ENCODE data around the gene MTMR1. TPM values are rescaled to one million over a fixed set of nuclear protein-coding genes. Genes with fewer than 3 reads are reported as not detected.

Gene MTMR1
- total RNA-seq, 3 donors from 2014 or later (not counting 1 experiment from before 2014, with no cell fraction given): 43.0 to 45.1 (median 43.1) TPM

DNA sequence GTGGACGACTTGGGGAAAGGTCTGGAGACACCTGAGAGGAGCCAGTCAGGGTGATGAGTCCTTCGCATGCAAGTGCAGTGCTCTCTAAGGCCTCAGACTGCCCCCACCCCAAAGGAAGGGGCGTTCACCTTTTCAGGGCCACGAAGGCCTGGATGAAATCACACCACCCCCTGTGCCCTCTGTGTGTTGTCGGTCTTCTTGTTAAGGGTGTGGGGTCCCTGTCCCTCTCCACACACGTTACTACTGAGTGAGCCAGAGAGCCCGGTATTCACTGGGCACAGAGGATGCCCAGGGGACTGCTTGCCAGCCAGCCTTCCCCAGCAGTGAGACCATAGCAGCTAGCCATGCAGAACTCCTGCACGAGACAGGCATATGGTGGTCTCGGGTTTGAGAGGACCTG is 72.0 kb downstream of the MTMR1 start:
- 90% methylated on average over 7 of the region's 9 CpGs for WGBS (ENCODE audit: insufficient coverage)
- DNase-seq: no peak
- no peak overlapping the region for H3K4me3 Mint-ChIP-seq
- no peaks in the 10 kb centered on the region for H3K36me3 Mint-ChIP-seq
- no peaks in the 10 kb centered on the region for H3K9me3 Mint-ChIP-seq
- no peak overlapping the region for H3K27ac Mint-ChIP-seq
- H3K9me3 ChIP-seq (ENCODE audit: control insufficient read depth, insufficient read depth, low read length): no peaks in the 10 kb centered on the region
- ATAC-seq: no peak
- no peaks in the 10 kb centered on the region for H3K27me3 Mint-ChIP-seq (ENCODE audit: low read depth in 2 of 2)
- no peaks in the 10 kb centered on the region for H3K27me3 ChIP-seq (ENCODE audit: control insufficient read depth, insufficient read depth, low read length)
- H3K4me3 ChIP-seq (ENCODE audit: low read length): no peak overlapping the region
- H3K27ac ChIP-seq (ENCODE audit: low read length): no peak overlapping the region
- H3K36me3 ChIP-seq (ENCODE audit: control insufficient read depth, insufficient read depth, low read length): peaks cover 4% of the 10 kb centered on the region
- H3K4me1 Mint-ChIP-seq: no peaks in the 10 kb centered on the region
- intact Hi-C loops (cut with micrococcal nuclease): no loop called here
- TF ChIP-seq, protein P1, sequence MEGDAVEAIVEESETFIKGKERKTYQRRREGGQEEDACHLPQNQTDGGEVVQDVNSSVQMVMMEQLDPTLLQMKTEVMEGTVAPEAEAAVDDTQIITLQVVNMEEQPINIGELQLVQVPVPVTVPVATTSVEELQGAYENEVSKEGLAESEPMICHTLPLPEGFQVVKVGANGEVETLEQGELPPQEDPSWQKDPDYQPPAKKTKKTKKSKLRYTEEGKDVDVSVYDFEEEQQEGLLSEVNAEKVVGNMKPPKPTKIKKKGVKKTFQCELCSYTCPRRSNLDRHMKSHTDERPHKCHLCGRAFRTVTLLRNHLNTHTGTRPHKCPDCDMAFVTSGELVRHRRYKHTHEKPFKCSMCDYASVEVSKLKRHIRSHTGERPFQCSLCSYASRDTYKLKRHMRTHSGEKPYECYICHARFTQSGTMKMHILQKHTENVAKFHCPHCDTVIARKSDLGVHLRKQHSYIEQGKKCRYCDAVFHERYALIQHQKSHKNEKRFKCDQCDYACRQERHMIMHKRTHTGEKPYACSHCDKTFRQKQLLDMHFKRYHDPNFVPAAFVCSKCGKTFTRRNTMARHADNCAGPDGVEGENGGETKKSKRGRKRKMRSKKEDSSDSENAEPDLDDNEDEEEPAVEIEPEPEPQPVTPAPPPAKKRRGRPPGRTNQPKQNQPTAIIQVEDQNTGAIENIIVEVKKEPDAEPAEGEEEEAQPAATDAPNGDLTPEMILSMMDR (IDR thresholded peaks at IDR 0.05): no peak
- H3K4me1 ChIP-seq (ENCODE audit: control insufficient read depth, insufficient read depth, low read length): no peaks in the 10 kb centered on the region

DNA sequence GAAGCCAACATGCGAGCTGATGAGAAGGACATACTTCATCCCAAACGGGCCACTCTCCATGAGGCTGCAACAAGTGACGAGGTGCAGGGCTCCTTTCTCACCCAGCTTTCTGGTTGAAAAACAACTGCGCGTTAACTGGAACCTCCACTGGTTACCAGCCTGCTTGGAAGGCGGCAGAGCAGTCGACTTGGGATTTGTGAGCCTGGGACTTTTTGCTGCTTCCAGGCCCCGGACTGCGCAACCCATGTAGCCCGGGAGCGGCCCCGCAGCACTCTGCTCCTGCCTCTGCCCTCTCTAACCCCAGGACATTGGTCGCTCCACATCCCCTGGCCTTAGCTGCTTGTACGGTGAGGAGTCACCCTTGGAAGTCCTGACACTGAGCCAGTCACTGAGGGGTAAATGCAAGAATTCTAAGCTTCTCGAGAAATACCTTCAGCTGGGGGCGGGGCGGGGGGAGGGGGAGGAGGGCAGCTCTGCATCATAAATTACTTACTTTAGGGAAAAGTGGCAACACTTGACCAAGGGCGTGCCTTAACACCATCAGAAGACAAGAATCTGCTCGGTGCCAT is 72.7 kb downstream of the MTMR1 start:
- Mint-ChIP-seq H3K27ac (no peak overlapping the region), H3K4me3 (no peak overlapping the region), H3K9me3 (no peaks in the 10 kb centered on the region), H3K4me1 (no peaks in the 10 kb centered on the region), H3K27me3 (ENCODE audit: low read depth in 2 of 2) (no peaks in the 10 kb centered on the region), H3K36me3 (no peaks in the 10 kb centered on the region)
- Histone ChIP-seq H3K27ac (ENCODE audit: low read length) (no peak overlapping the region), H3K27me3 (ENCODE audit: control insufficient read depth, insufficient read depth, low read length) (no peaks in the 10 kb centered on the region), H3K9me3 (ENCODE audit: control insufficient read depth, insufficient read depth, low read length) (no peaks in the 10 kb centered on the region), H3K4me3 (ENCODE audit: low read length) (no peak overlapping the region), H3K4me1 (ENCODE audit: control insufficient read depth, insufficient read depth, low read length) (no peaks in the 10 kb centered on the region), H3K36me3 (ENCODE audit: control insufficient read depth, insufficient read depth, low read length) (peaks cover 4% of the 10 kb centered on the region)
- no peak for ATAC-seq
- intact Hi-C loops (cut with micrococcal nuclease): no loop called here
- TF ChIP-seq, protein P1 (IDR thresholded peaks at IDR 0.05): no peak
- no peak for DNase-seq
- WGBS (ENCODE audit: insufficient coverage): 94% methylated on average over 18 of the region's 19 CpGs

DNA sequence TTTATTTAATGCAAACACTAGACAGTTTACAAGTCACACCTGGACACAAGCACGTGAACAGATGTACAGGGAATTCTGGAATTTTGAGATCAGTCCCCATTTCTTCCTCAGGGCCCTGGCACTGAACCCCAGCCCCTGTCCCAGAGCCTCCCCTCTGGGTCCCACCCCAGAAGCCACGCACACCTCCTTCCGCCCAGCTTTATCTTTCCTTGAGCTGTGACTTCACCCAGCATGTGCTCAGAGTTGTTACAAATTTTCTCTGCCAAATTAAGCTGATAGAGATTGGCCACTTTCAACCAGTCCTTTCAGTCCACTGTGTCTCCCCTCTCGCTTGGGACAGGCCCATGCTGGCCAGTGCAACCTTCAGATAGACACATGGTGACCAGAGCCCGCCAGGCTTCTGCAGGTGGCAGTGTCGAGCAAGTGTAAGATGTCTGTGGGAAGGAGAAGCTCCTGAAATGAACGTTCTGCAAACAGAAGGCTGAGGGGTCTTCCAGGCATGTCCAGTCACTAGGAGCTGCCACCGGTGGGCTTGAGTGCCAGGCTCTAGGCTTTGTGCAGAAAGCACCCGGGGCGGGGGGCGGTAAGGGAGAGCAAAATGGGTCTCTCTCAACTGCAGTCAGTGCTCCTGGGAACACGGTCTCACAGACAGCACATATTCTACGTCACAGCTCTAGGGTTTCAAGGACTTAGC is 73.3 kb downstream of the MTMR1 start:
- H3K9me3 Mint-ChIP-seq: no peaks in the 10 kb centered on the region
- no peaks in the 10 kb centered on the region for H3K36me3 Mint-ChIP-seq
- intact Hi-C loops (cut with micrococcal nuclease): no loop called here
- DNase-seq (no peak), ATAC-seq (no peak)
- H3K4me1 ChIP-seq (ENCODE audit: control insufficient read depth, insufficient read depth, low read length): no peaks in the 10 kb centered on the region
- H3K9me3 ChIP-seq (ENCODE audit: control insufficient read depth, insufficient read depth, low read length): no peaks in the 10 kb centered on the region
- H3K27ac ChIP-seq (ENCODE audit: low read length): no peak overlapping the region
- no peaks in the 10 kb centered on the region for H3K27me3 Mint-ChIP-seq (ENCODE audit: low read depth in 2 of 2)
- no peaks in the 10 kb centered on the region for H3K4me1 Mint-ChIP-seq
- H3K36me3 ChIP-seq (ENCODE audit: control insufficient read depth, insufficient read depth, low read length): peaks cover 4% of the 10 kb centered on the region
- no peak overlapping the region for H3K4me3 ChIP-seq (ENCODE audit: low read length)
- H3K4me3 Mint-ChIP-seq: no peak overlapping the region
- WGBS (ENCODE audit: insufficient coverage): 88% methylated on average over 13 of the region's 13 CpGs
- TF ChIP-seq, protein P1 (IDR thresholded peaks at IDR 0.05): no peak
- no peaks in the 10 kb centered on the region for H3K27me3 ChIP-seq (ENCODE audit: control insufficient read depth, insufficient read depth, low read length)
- H3K27ac Mint-ChIP-seq: no peak overlapping the region

DNA sequence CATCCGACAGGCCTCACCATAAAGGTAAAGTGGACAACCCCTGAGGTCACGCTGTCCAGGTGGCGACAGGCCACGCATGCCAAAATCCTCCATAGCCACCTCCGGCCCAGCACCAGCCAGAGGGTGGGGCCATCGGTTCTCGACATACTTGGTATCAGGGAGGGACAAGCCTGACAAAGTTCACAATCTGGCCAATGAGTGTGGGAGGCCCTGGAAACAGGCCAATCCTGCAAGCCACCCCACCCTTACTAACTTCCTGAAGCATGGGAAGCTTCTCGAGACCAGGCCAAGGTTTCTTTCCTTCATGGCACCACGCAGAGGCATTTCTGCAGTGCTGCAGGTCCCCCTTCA is 73.8 kb downstream of the MTMR1 start:
- Mint-ChIP-seq H3K27me3 (ENCODE audit: low read depth in 2 of 2) (no peaks in the 10 kb centered on the region), H3K27ac (no peak overlapping the region), H3K36me3 (no peaks in the 10 kb centered on the region), H3K4me1 (peaks cover 0 to under 1% of the 10 kb centered on the region in 2 donors), H3K9me3 (no peaks in the 10 kb centered on the region), H3K4me3 (no peak overlapping the region)
- DNase-seq (no peak), ATAC-seq (no peak)
- no peaks in the 10 kb centered on the region for H3K9me3 ChIP-seq (ENCODE audit: control insufficient read depth, insufficient read depth, low read length)
- H3K4me3 ChIP-seq (ENCODE audit: low read length): no peak overlapping the region
- WGBS (ENCODE audit: insufficient coverage): 91% methylated on average over 9 of the region's 9 CpGs
- no peaks in the 10 kb centered on the region for H3K27me3 ChIP-seq (ENCODE audit: control insufficient read depth, insufficient read depth, low read length)
- H3K36me3 ChIP-seq (ENCODE audit: control insufficient read depth, insufficient read depth, low read length): peaks cover 4% of the 10 kb centered on the region
- H3K4me1 ChIP-seq (ENCODE audit: control insufficient read depth, insufficient read depth, low read length): peaks cover 1% of the 10 kb centered on the region
- TF ChIP-seq, protein P1 (IDR thresholded peaks at IDR 0.05): no peak
- intact Hi-C loops (cut with micrococcal nuclease): no loop called here
- no peak overlapping the region for H3K27ac ChIP-seq (ENCODE audit: low read length)

All from natural killer cell (primary cell).